ENCODE data around the gene PEAK1.

- no peak for TF ChIP-seq CTCF (IDR thresholded peaks at IDR 0.05)
- TF ChIP-seq POLR2A (IDR thresholded peaks at IDR 0.05) = no peak
These were observed 334.6 kb downstream of the PEAK1 start for GRCh38 chr15:77085297-77085696.
